ENCODE results near the gene GGPS1.

DNA sequence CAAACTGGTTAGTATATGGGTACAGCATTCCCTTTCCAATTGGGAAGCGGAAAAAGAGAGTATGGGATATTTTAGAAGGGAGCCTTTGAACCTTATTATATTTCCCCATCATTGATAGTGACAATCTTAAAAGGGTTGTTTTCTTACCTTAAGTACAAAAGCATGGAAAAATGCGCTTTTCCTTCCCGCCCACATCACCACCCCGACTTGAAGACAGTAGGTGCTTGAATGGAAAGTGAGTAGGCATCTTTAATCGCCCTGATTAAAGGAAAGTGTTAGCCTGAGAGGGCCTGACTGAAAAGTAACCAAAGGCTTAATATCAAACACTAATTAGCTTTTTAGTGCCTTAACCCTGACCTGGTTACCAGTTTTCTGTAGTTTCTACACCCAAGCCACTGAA lies 15.4 kb downstream of the GGPS1 start:
- no peak for TF ChIP-seq SIN3A (conservative IDR thresholded peaks at IDR 0.05 in 1 of 2, IDR thresholded peaks at IDR 0.05 in 1 of 2; ENCODE audit: low read depth in 1 of 2, low read length in 2 of 2)
- no peak for TF ChIP-seq SUZ12 (IDR thresholded peaks at IDR 0.05; ENCODE audit: low read length)
- TF ChIP-seq CTCF (IDR thresholded peaks at IDR 0.05; ENCODE audit: control extremely low read depth in 1 of 3, insufficient read depth in 1 of 3, low read depth in 1 of 3, low read length in 3 of 3), result no peak
- no peak for TF ChIP-seq CHD2 (IDR thresholded peaks at IDR 0.05; ENCODE audit: low read length)
- no peak for TF ChIP-seq TAF1 (IDR thresholded peaks at IDR 0.05; ENCODE audit: low read depth, low read length)
- TF ChIP-seq EP300 (IDR thresholded peaks at IDR 0.05; ENCODE audit: borderline replicate concordance in 1 of 2, low read depth in 2 of 2, low read length in 2 of 2), result no peak

Data from H1 (cell line).